Body of pancreas (tissue), 4 donors: Measurements from ENCODE around the gene MYL7. TPM values are rescaled to one million over a fixed set of nuclear protein-coding genes. Genes with fewer than 3 reads are reported as not detected.

Experiments
- ATAC-seq: fragments of 150-250 bp; one replicate; pipeline ENCODE4 v1.9.1; 2016
- DNase-seq, 4 donors: peaks; one replicate each; pipeline ENCODE4 v3.0.0-alpha.2; 2019
- H3K27ac ChIP-seq, 4 donors: fragments of 200-600 bp; sonication (generic); 1 replicate in 3 of 4; 2 replicates in 1 of 4; pipeline versions ENCODE4 v1.5.1 to v1.6.1; 2016 to 2019; ENCODE audit warnings: mild to moderate bottlenecking in 1 of 4, mixed read lengths in 1 of 4, moderate library complexity in 1 of 4
- H3K27me3 ChIP-seq, 2 donors: fragments of 200-600 bp; sonication (generic); one replicate each; pipeline ENCODE4 v1.6.0; 2016; ENCODE audit warnings: mild to moderate bottlenecking in 1 of 2
- H3K36me3 ChIP-seq, 2 donors: fragments of 200-600 bp; sonication (generic); replicated peaks in 1 of 2; 2 replicates each; pipeline ENCODE4 v1.5.1; 2016; ENCODE audit warnings: low read depth in 2 of 2; ENCODE audit not compliant: insufficient read depth in 1 of 2
- H3K4me1 ChIP-seq: fragments of 200-600 bp; sonication (generic); one replicate; pipeline ENCODE4 v1.6.0; 2016
- H3K4me3 ChIP-seq, 2 donors: fragments of 200-600 bp; sonication (generic); 1 replicate in 1 of 2; 2 replicates in 1 of 2; pipeline ENCODE4 v1.5.1; 2016 to 2019
- H3K9me3 ChIP-seq, 3 donors: fragments of 200-600 bp; sonication (generic); 1 replicate in 2 of 3; 2 replicates in 1 of 3; pipeline ENCODE4 v1.5.1; 2016
- CTCF ChIP-seq, 7 experiments: fragments of 450-650 bp in 4 of 7; fragments of 200-600 bp in 3 of 7; sonication (generic) in 3 of 7; IDR thresholded peaks; one replicate each; pipeline ENCODE4 v1.5.1; 2016 to 2019; ENCODE audit warnings: antibody characterized with exemption in 7 of 7
- POLR2A ChIP-seq, 3 donors: fragments of 450-650 bp; IDR thresholded peaks; one replicate each; pipeline ENCODE4 v1.6.1; 2016; ENCODE audit warnings: antibody characterized with exemption in 3 of 3, mild to moderate bottlenecking in 2 of 3
- WGBS, 2 donors: methylation state at CpG; one replicate each; pipeline ENCODE4 v1.1.5; 2017; 5-methylcytosine and 5-hydroxymethylcytosine counted together
- intact Hi-C: fragments of 100-400 bp; cut with DNase I; formaldehyde crosslinking; loops from one replicate; pipeline ENCODE4 v1.15.1; 2023
- total RNA-seq, 2 donors: library from RNA; depleted of rRNA; stranded (reverse); fragments of >200 nt; gene quantifications; one replicate each; pipeline ENCODE4 v1.1.0, GENCODE V29; 2016

Gene MYL7
- total RNA-seq, 2 donors from 2014 or later, result not detected

- WGBS, 2 donors, result 78 to 86% methylated on average over 17 to 23 of the region's 31 CpGs
- peak in 1 of 4 donors; percentile 11 for DNase-seq
These were observed 3.9 kb upstream of the MYL7 start for GRCh38 chr7:44144968-44145478.

GRCh38 chr7:44144426-44144967, 3.4 kb upstream of the MYL7 start:
- ATAC-seq (no peak), DNase-seq (peak in 1 of 4 donors; percentile 6)
- no peak for TF ChIP-seq POLR2A (IDR thresholded peaks at IDR 0.05)
- TF ChIP-seq CTCF (IDR thresholded peaks at IDR 0.05), result no peak
- 78 to 88% methylated on average over 2 to 6 of the region's 6 CpGs for WGBS, 2 donors
- intact Hi-C loops, result no loop called here
- Histone ChIP-seq H3K27ac (no peak overlapping the region), H3K4me3 (no peak overlapping the region), H3K36me3 (no peaks in the 10 kb centered on the region), H3K27me3 (no peaks in the 10 kb centered on the region), H3K4me1 (peaks cover 22% of the 10 kb centered on the region), H3K9me3 (no peaks in the 10 kb centered on the region)

More at GRCh38 chr7:44144968-44145478, 3.9 kb upstream of the MYL7 start:
- Histone ChIP-seq H3K9me3 (no peaks in the 10 kb centered on the region), H3K4me1 (peaks cover 22% of the 10 kb centered on the region), H3K27me3 (no peaks in the 10 kb centered on the region), H3K27ac (no peak overlapping the region), H3K4me3 (no peak overlapping the region), H3K36me3 (no peaks in the 10 kb centered on the region)
- intact Hi-C loops, result no loop called here
- no peak for ATAC-seq
- TF ChIP-seq CTCF (IDR thresholded peaks at IDR 0.05), result no peak
- no peak for TF ChIP-seq POLR2A (IDR thresholded peaks at IDR 0.05)

GRCh38 chr7:44143646-44144250, 2.6 kb upstream of the MYL7 start:
- Histone ChIP-seq H3K4me3 (no peak overlapping the region), H3K4me1 (peaks cover 22% of the 10 kb centered on the region), H3K27me3 (no peaks in the 10 kb centered on the region), H3K27ac (no peak overlapping the region), H3K9me3 (no peaks in the 10 kb centered on the region), H3K36me3 (no peaks in the 10 kb centered on the region)
- ATAC-seq (no peak), DNase-seq (peak in 2 of 4 donors; percentile 4 to 8)
- intact Hi-C loops, result no loop called here
- TF ChIP-seq CTCF (IDR thresholded peaks at IDR 0.05) (no peak), POLR2A (IDR thresholded peaks at IDR 0.05) (no peak)
- WGBS, 2 donors, result 50 to 69% methylated on average over 5 to 6 of the region's 6 CpGs

GRCh38 chr7:44142028-44142427, 896 bp upstream of the MYL7 start:
- H3K4me1 ChIP-seq, result peaks cover 13% of the 10 kb centered on the region
- ATAC-seq (no peak), DNase-seq (no peak)
- WGBS, 2 donors, result 93% methylated on average over 3 to 4 of the region's 4 CpGs
- intact Hi-C loops, result no loop called here
- H3K4me3 ChIP-seq, result no peak overlapping the region
- TF ChIP-seq POLR2A (IDR thresholded peaks at IDR 0.05) (no peak), CTCF (IDR thresholded peaks at IDR 0.05) (no peak)
- H3K27ac ChIP-seq, result no peak overlapping the region
- H3K36me3 ChIP-seq, result no peaks in the 10 kb centered on the region
- no peaks in the 10 kb centered on the region for H3K27me3 ChIP-seq
- no peaks in the 10 kb centered on the region for H3K9me3 ChIP-seq

- Histone ChIP-seq H3K27me3 (no peaks in the 10 kb centered on the region), H3K36me3 (no peaks in the 10 kb centered on the region), H3K27ac (no peak overlapping the region), H3K4me1 (no peaks in the 10 kb centered on the region), H3K4me3 (no peak overlapping the region), H3K9me3 (no peaks in the 10 kb centered on the region)
- DNase-seq, result no peak
- 71 to 78% methylated on average over 9 to 10 of the region's 10 CpGs for WGBS, 2 donors
- ATAC-seq, result no peak
- TF ChIP-seq CTCF (IDR thresholded peaks at IDR 0.05), result no peak
- TF ChIP-seq POLR2A (IDR thresholded peaks at IDR 0.05), result no peak
- intact Hi-C loops, result no loop called here
These were observed 791 bp downstream of the MYL7 start for GRCh38 chr7:44140341-44140740.
